ENCODE measurements around the gene ART3. TPM values are rescaled to one million over a fixed set of nuclear protein-coding genes. Genes with fewer than 3 reads are reported as not detected.

Gene ART3
- total and polyA plus RNA-seq, 2 of the 8 experiments (the other 6 are each of a cell fraction or from before 2014, with no cell fraction given): 0.21 to 0.63 TPM

DNA sequence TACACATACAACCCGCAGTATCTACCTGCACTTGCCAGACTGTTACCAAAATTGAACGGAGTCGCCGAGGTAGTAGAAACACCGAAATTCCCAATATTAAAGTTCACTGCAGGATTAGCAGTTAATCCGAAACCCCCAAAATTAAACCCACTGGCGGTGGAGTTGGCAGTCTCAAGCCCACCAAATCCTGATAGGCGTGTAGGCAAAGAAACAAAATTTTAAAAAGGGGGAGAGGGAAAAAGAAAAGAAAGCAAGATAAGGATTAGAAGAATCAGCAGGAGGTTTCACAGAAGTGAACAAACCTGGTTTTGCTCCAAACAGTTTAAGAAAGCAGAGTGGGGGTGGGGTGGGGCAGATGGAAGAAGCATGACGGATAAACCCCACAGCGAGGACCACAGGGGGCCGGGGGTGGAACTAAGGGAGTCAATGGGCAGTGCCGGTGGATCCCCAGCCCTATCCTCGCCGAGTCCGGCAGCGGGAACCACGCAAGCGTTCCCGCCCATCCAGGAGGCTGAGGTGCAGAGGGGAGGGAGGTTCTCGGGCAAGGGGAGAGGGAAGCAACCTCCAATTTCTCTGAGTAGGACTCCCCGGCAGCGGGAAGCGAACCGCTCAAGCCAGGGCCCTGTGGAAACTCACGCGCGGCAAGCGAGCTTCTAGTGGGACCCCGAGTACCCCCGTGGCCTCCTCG is 73.1 kb downstream of the ART3 start (continued):
- TF ChIP-seq, protein P1, sequence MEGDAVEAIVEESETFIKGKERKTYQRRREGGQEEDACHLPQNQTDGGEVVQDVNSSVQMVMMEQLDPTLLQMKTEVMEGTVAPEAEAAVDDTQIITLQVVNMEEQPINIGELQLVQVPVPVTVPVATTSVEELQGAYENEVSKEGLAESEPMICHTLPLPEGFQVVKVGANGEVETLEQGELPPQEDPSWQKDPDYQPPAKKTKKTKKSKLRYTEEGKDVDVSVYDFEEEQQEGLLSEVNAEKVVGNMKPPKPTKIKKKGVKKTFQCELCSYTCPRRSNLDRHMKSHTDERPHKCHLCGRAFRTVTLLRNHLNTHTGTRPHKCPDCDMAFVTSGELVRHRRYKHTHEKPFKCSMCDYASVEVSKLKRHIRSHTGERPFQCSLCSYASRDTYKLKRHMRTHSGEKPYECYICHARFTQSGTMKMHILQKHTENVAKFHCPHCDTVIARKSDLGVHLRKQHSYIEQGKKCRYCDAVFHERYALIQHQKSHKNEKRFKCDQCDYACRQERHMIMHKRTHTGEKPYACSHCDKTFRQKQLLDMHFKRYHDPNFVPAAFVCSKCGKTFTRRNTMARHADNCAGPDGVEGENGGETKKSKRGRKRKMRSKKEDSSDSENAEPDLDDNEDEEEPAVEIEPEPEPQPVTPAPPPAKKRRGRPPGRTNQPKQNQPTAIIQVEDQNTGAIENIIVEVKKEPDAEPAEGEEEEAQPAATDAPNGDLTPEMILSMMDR (IDR thresholded peaks at IDR 0.05; ENCODE audit: control extremely low read depth in 1 of 3, insufficient read depth in 1 of 3, low read depth in 1 of 3, low read length in 3 of 3): no peak
- no peak for TF ChIP-seq EZH2 (IDR thresholded peaks at IDR 0.05; ENCODE audit: low read depth, low read length, severe bottlenecking)
- TF ChIP-seq BCL11A (IDR thresholded peaks at IDR 0.05; ENCODE audit: low read depth in 2 of 2, low read length in 2 of 2): no peak
- TF ChIP-seq CHD7 (IDR thresholded peaks at IDR 0.05; ENCODE audit: insufficient replicate concordance, low read length): no peak
- peak in 1 of 2 experiments; percentile 43; a peak in 2 of 3 replicates for TF ChIP-seq POLR2A (IDR thresholded peaks at IDR 0.05; ENCODE audit: control extremely low read depth in 1 of 2, low read depth in 2 of 2, low read length in 2 of 2)
- TF ChIP-seq SP4 (IDR thresholded peaks at IDR 0.05; ENCODE audit: low read length): no peak
- peak; percentile 46 for TF ChIP-seq SAP30 (IDR thresholded peaks at IDR 0.05; ENCODE audit: insufficient read depth, insufficient replicate concordance, low read length)
